Panc1 (cell line): ENCODE measurements around the gene ADSL. TPM values are rescaled to one million over a fixed set of nuclear protein-coding genes. Genes with fewer than 3 reads are reported as not detected.

Experiments used
- ATAC-seq: fragments of 200-7000 bp; cut with Tn5 transposase; 2 replicates; pipeline ENCODE4 v1.9.1; 2020; ENCODE audit warnings: mild to moderate bottlenecking, moderate library complexity
- BruUV-seq: library from RNA; stranded (reverse); fragments of 400-500 nt; replicated peaks from 2 replicates; lab custom pipeline; 2021; lab: Mats Ljungman, UMichigan
- CTCF ChIA-PET: fragments of 300-600 bp; sonication (Branson Sonifier 250); formaldehyde crosslinking; loops from one replicate; lab custom pipeline; 2022; ENCODE audit warnings: antibody characterized with exemption; lab: Charles Lee
- POLR2A ChIA-PET: fragments of 300-600 bp; sonication (Branson Sonifier 250); formaldehyde crosslinking; loops from one replicate; lab custom pipeline; 2022; ENCODE audit warnings: antibody characterized with exemption; lab: Charles Lee
- DNase-seq: peaks from one replicate; pipeline ENCODE4 v3.0.0-alpha.2; 2010; ENCODE audit warnings: low read depth, low spot score
- H3K27ac ChIP-seq: 2 replicates; pipeline ENCODE4 v1.5.1; 2011; ENCODE audit warnings: mild to moderate bottlenecking, low read length, inconsistent platforms
- H3K27me3 ChIP-seq: fragments of 200-500 bp; sonication (Bioruptor generic); 2 replicates; pipeline ENCODE4 v1.6.0; 2014; ENCODE audit warnings: low read length, inconsistent platforms; ENCODE audit not compliant: control insufficient read depth, insufficient read depth
- H3K36me3 ChIP-seq: fragments of 200-500 bp; sonication (Bioruptor generic); 2 replicates; pipeline ENCODE4 v1.5.1; 2014; ENCODE audit warnings: inconsistent platforms, mild to moderate bottlenecking, low read length, moderate library complexity; ENCODE audit not compliant: control insufficient read depth, insufficient read depth
- H3K4me1 ChIP-seq: 2 replicates; pipeline ENCODE4 v1.5.1; 2011; ENCODE audit warnings: inconsistent platforms, mild to moderate bottlenecking, low read length, moderate library complexity; ENCODE audit not compliant: control insufficient read depth, insufficient read depth
- H3K4me3 ChIP-seq, 2 experiments: 2 replicates each; pipeline ENCODE4 v1.5.1; 2011 to 2012; ENCODE audit warnings: low read depth in 2 of 2, low read length in 2 of 2, mild to moderate bottlenecking in 2 of 2, inconsistent platforms in 1 of 2, moderate library complexity in 1 of 2
- H3K9me3 ChIP-seq: fragments of 200-500 bp; sonication (Bioruptor generic); 2 replicates; pipeline ENCODE4 v1.5.1; 2014; ENCODE audit warnings: low read depth, mild to moderate bottlenecking, inconsistent platforms, low read length, moderate library complexity; ENCODE audit not compliant: control insufficient read depth, insufficient read depth
- CTCF ChIP-seq: fragments of 450-650 bp; IDR thresholded peaks from 2 replicates; pipeline ENCODE4 v1.5.1; 2017; ENCODE audit warnings: mild to moderate bottlenecking
- POLR2AphosphoS5 ChIP-seq: IDR thresholded peaks from 2 replicates; pipeline ENCODE4 v1.6.1; 2012; ENCODE audit warnings: mild to moderate bottlenecking, low read depth, low read length, moderate library complexity
- REST ChIP-seq, 2 experiments: IDR thresholded peaks; 2 replicates each; pipeline ENCODE4 v1.6.1; 2011 to 2012; ENCODE audit warnings: low read depth in 2 of 2, control low read depth in 1 of 2, low read length in 1 of 2, mild to moderate bottlenecking in 1 of 2, moderate library complexity in 1 of 2; ENCODE audit not compliant: insufficient read depth in 1 of 2
- SIN3A ChIP-seq: IDR thresholded peaks from 2 replicates; pipeline ENCODE4 v1.6.1; 2012; ENCODE audit warnings: low read depth, mild to moderate bottlenecking, low read length, moderate library complexity, borderline replicate concordance; ENCODE audit not compliant: insufficient read depth
- TCF7L2 ChIP-seq: IDR thresholded peaks from 2 replicates; pipeline ENCODE4 v1.6.1; 2011; ENCODE audit warnings: mild to moderate bottlenecking, low read depth, low read length, inconsistent platforms
- in situ Hi-C: cut with HindIII; loops from 2 replicates; pipeline ENCODE4 v1.10.0; 2016; ENCODE audit warnings: low sequenced_read_pairs, low pct_unique_long_range_greater_than_20kb
- intact Hi-C: fragments of 100-400 bp; cut with micrococcal nuclease; formaldehyde crosslinking; loops from one replicate; pipeline ENCODE4 v1.10.0; 2022; ENCODE audit not compliant: unreplicated experiment
- total RNA-seq: library from RNA; stranded (reverse); gene quantifications from one replicate; pipeline ENCODE4 v1.2.1, GENCODE V29; 2021; ENCODE audit not compliant: unreplicated experiment

Gene ADSL
- total RNA-seq, 1 experiment from 2014 or later = 107 TPM

- no TSS peak for BruUV-seq
- H3K4me1 ChIP-seq = no peaks in the 10 kb centered on the region
- intact Hi-C loops = no loop called here
- no peak overlapping the region for H3K4me3 ChIP-seq
- TF ChIP-seq POLR2AphosphoS5 (no peak), TCF7L2 (no peak), SIN3A (no peak), CTCF (no peak), REST (IDR thresholded peaks at IDR 0.05; ENCODE audit: insufficient read depth in 1 of 2, low read depth in 2 of 2, low read length in 1 of 2) (no peak)
- ATAC-seq (no peak), DNase-seq (no peak)
- H3K27ac ChIP-seq = no peak overlapping the region
- POLR2A ChIA-PET = no interaction called here
- CTCF ChIA-PET = no interaction called here
- in situ Hi-C loops = no loop called here
- H3K27me3 ChIP-seq = no peaks in the 10 kb centered on the region
- H3K36me3 ChIP-seq = peaks cover 4% of the 10 kb centered on the region; the same call in 1 of the 2 replicates
- no peaks in the 10 kb centered on the region for H3K9me3 ChIP-seq
Observed at GRCh38 chr22:40320687-40321086, 25.6 kb upstream of the ADSL start.

- Histone ChIP-seq H3K4me3 (no peak overlapping the region), H3K27me3 (no peaks in the 10 kb centered on the region), H3K27ac (no peak overlapping the region), H3K4me1 (no peaks in the 10 kb centered on the region), H3K36me3 (peaks cover 2% of the 10 kb centered on the region; the same call in 1 of the 2 replicates), H3K9me3 (no peaks in the 10 kb centered on the region)
- intact Hi-C loops = no loop called here
- ChIA-PET POLR2A (no interaction called here), CTCF (no interaction called here)
- in situ Hi-C loops = no loop called here
- no peak for ATAC-seq
- no TSS peak for BruUV-seq
- no peak for DNase-seq
- no peak for TF ChIP-seq TCF7L2
- TF ChIP-seq SIN3A = no peak
- no peak for TF ChIP-seq POLR2AphosphoS5
- TF ChIP-seq REST (IDR thresholded peaks at IDR 0.05; ENCODE audit: insufficient read depth in 1 of 2, low read depth in 2 of 2, low read length in 1 of 2) = no peak
- TF ChIP-seq CTCF = no peak
Observed at GRCh38 chr22:40322021-40322420, 24.3 kb upstream of the ADSL start.
